Activated CD8-positive, alpha-beta memory T cell treated with anti-CD3 and anti-CD28 coated beads for 36 hours (primary cell): ENCODE data around the gene NEIL1. TPM values are rescaled to one million over a fixed set of nuclear protein-coding genes. Genes with fewer than 3 reads are reported as not detected.
"Not testable (repeated sequence)": the region's sequence is repeated elsewhere in the genome, so short reads cannot be mapped to it uniquely, and the experiment has no call there.

Experiments
- CTCF ChIA-PET: fragments of 350-600 bp; sonication (Branson Sonifier 250); formaldehyde crosslinking; loops from one replicate; lab custom pipeline; 2021; ENCODE audit warnings: antibody characterized with exemption; lab: Charles Lee
- POLR2A ChIA-PET: fragments of 350-600 bp; sonication (Branson Sonifier 250); formaldehyde crosslinking; loops from one replicate; lab custom pipeline; 2021; ENCODE audit warnings: antibody characterized with exemption; lab: Charles Lee
- total RNA-seq, 2 experiments: library from RNA; stranded (reverse); gene quantifications; one replicate each; pipeline ENCODE4 v1.2.3, GENCODE V29; 2021

Gene NEIL1
- total RNA-seq, result 1 to 10 TPM; 1.9 to 2.5 TPM

GRCh38 chr15:75346796-75347221 lies at the start of gene NEIL1:
Gene NEIL1, plus strand, starts transcription at chr15:75347039. Its CDS starts 1,867 bp downstream, at chr15:75348906.
- POLR2A ChIA-PET, result interaction anchor here (1.6 kb wide), 1 partner anchor 10 kb away, joined by 5 read pairs; no protein-coding TSS in a partner anchor
- CTCF ChIA-PET, result no interaction called here

- POLR2A ChIA-PET, result not testable (repeated sequence)
- CTCF ChIA-PET, result interaction anchor here (0.6 kb wide), 1 partner anchor 157 kb away, joined by 3 read pairs; no protein-coding TSS in a partner anchor
These were observed 48.1 kb upstream of the NEIL1 start for GRCh38 chr15:75298541-75299310.

- POLR2A ChIA-PET, CTCF ChIA-PET: not testable (repeated sequence)
These were observed 47.5 kb upstream of the NEIL1 start for GRCh38 chr15:75299311-75299688.

GRCh38 chr15:75300026-75300425 lies 46.8 kb upstream of the NEIL1 start:
- CTCF ChIA-PET, POLR2A ChIA-PET: not testable (repeated sequence)

DNA sequence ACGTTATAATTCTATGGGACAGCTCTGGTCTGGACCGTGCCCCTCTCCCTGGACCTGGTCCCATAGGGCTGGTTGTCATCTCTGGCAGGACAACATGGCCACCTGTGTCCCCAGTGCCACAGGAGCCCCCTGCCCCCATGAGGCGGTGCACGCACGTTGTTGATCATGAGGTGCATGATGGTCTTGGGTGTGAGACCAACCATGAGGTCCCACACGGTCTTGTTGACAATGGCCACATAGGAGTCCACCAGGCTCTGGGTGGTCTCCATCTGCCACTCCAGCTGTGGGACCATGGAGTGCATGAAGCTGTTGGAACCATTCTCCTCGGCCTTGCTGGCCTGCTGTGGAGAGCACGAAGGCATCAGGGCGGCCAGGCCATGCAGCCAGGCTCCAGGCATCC lies 44.5 kb upstream of the NEIL1 start:
- POLR2A ChIA-PET, result no interaction called here
- CTCF ChIA-PET, result no interaction called here

GRCh38 chr15:75302753-75303152 lies 44.1 kb upstream of the NEIL1 start:
- CTCF ChIA-PET, POLR2A ChIA-PET: not testable (repeated sequence)

- POLR2A ChIA-PET, result no interaction called here
- CTCF ChIA-PET, result no interaction called here
These were observed 40.7 kb upstream of the NEIL1 start for GRCh38 chr15:75306188-75306587.

DNA sequence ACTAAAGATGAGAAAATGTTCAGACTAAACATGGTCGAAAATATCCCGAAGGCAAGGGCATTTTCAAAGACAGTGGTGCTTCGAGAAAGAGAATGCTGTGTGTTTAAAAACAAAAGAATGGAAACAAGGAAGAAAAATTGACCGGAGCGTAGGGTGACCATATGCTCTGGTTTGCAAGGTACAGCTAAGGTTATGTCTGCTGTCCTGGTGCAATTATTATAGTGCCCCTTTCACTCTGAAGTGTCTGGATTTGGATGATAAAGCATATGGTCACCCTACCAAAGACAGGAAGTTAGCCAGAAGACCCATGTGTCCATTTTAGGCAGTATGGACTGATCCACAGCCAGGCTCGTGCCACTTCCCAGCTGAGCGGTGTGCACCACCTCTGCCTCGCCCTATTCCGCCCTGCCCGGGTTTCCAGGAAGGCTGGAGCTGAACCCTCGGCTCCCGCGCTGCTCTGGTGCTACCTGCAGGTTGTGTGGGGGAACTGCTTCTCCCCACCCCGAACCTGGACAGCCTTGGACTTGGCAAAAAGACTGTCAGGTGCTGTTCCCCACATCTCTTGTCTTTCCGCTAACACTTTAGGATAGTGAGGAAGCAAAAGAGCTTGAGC lies 39.0 kb upstream of the NEIL1 start:
- POLR2A ChIA-PET, result no interaction called here
- CTCF ChIA-PET, result no interaction called here

- CTCF ChIA-PET, result no interaction called here
- POLR2A ChIA-PET, result no interaction called here
These were observed 37.1 kb upstream of the NEIL1 start for GRCh38 chr15:75309711-75310110.

GRCh38 chr15:75312548-75312947 lies 34.3 kb upstream of the NEIL1 start:
- POLR2A ChIA-PET, CTCF ChIA-PET: not testable (repeated sequence)

- CTCF ChIA-PET, result interaction anchor here (0.6 kb wide), 1 partner anchor 164 kb away, joined by 4 read pairs; no protein-coding TSS in a partner anchor
- POLR2A ChIA-PET, result no interaction called here
These were observed 33.6 kb upstream of the NEIL1 start for GRCh38 chr15:75313116-75313845.

DNA sequence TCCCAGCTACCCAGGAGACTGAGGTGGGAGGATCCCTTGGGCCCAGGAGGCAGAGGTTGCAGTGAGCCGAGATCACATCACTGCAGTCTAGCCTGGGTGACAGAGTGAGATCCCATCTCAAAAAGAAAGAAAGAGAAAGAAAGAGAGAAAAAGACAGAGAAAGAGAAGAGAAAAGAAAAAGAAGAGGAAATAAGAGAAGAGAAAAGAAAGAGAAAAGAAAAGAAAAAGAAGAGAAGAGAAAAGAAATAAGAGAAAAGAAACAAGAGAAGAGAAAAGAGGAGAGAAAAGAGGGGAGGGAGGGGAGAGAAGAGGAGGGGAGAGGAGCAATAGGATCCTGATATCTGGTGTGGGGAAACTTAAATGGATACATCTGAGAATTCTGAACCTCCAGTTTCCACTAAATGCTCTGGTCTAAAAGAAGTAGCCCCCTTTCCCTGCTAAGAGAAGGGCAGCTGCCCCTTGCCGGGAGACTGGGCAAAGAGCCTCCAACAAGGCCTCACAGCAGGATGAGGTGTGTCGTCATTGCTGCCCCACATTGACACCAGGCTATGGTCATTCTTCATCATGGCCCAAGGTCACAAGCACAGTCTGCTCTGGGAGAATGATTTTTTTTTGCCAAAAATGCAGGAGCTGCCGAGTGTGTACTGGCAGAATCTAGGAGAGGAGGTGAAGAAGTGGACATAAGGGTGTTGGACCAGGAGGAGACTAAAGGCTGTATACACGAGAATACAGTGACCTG lies 32.1 kb upstream of the NEIL1 start:
- ChIA-PET POLR2A (no interaction called here), CTCF (no interaction called here)

- CTCF ChIA-PET, POLR2A ChIA-PET: not testable (repeated sequence)
These were observed 27.5 kb upstream of the NEIL1 start for GRCh38 chr15:75319231-75319897.

- ChIA-PET CTCF (no interaction called here), POLR2A (no interaction called here)
These were observed 25.1 kb upstream of the NEIL1 start for GRCh38 chr15:75321711-75322110.

GRCh38 chr15:75325922-75326321 lies 20.9 kb upstream of the NEIL1 start:
- POLR2A ChIA-PET, result no interaction called here
- CTCF ChIA-PET, result no interaction called here

GRCh38 chr15:75327005-75327404 lies 19.8 kb upstream of the NEIL1 start:
- ChIA-PET CTCF (no interaction called here), POLR2A (no interaction called here)

- ChIA-PET CTCF (no interaction called here), POLR2A (no interaction called here)
These were observed 19.3 kb upstream of the NEIL1 start for GRCh38 chr15:75327491-75327890.

GRCh38 chr15:75328493-75329314 lies 18.1 kb upstream of the NEIL1 start:
- ChIA-PET CTCF (no interaction called here), POLR2A (no interaction called here)
